Osteocyte (in vitro differentiated cells): ENCODE results near the gene IL10RB. TPM values are rescaled to one million over a fixed set of nuclear protein-coding genes. Genes with fewer than 3 reads are reported as not detected.

ENCODE experiments used
- DNase-seq: peaks from one replicate; pipeline ENCODE4 v3.0.0; 2021; ENCODE audit warnings: mixed read lengths; ENCODE audit not compliant: unreplicated experiment; ENCODE audit errors: extremely low spot score
- H3K27ac Mint-ChIP-seq: one replicate; pipeline ENCODE4 v1.8.0; 2021; ENCODE audit warnings: mild to moderate bottlenecking, mixed read lengths; ENCODE audit not compliant: unreplicated experiment
- H3K27me3 Mint-ChIP-seq: one replicate; pipeline ENCODE4 v1.8.0; 2021; ENCODE audit warnings: mixed read lengths; ENCODE audit not compliant: unreplicated experiment
- H3K36me3 Mint-ChIP-seq: one replicate; pipeline ENCODE4 v1.8.0; 2021; ENCODE audit warnings: mixed read lengths; ENCODE audit not compliant: unreplicated experiment
- H3K4me1 Mint-ChIP-seq: one replicate; pipeline ENCODE4 v1.8.0; 2021; ENCODE audit warnings: mixed read lengths; ENCODE audit not compliant: unreplicated experiment
- H3K4me3 Mint-ChIP-seq: one replicate; pipeline ENCODE4 v1.8.0; 2021; ENCODE audit warnings: mild to moderate bottlenecking, moderate library complexity, mixed read lengths; ENCODE audit not compliant: unreplicated experiment
- H3K9me3 Mint-ChIP-seq: one replicate; pipeline ENCODE4 v1.8.0; 2021; ENCODE audit warnings: mixed read lengths; ENCODE audit not compliant: unreplicated experiment
- CTCF ChIP-seq: fragments of 200-600 bp; sonication (generic); IDR thresholded peaks from 2 replicates; pipeline ENCODE4 v1.5.0; 2021; ENCODE audit warnings: antibody characterized with exemption, mild to moderate bottlenecking, moderate library complexity
- total RNA-seq: library from RNA; stranded (reverse); gene quantifications from 2 replicates; pipeline ENCODE4 v1.2.1, GENCODE V29; 2021

The IL10RB gene
- total RNA-seq, 1 donor from 2014 or later = 21.1 TPM

GRCh38 chr21:33339918-33340317 is 73.8 kb downstream of the IL10RB start:
- no peak for TF ChIP-seq CTCF
- H3K27me3 Mint-ChIP-seq = no peaks in the 10 kb centered on the region
- DNase-seq = no peak
- no peaks in the 10 kb centered on the region for H3K9me3 Mint-ChIP-seq
- H3K36me3 Mint-ChIP-seq = peaks cover 26% of the 10 kb centered on the region
- H3K27ac Mint-ChIP-seq = no peak overlapping the region
- no peak overlapping the region for H3K4me3 Mint-ChIP-seq
- no peaks in the 10 kb centered on the region for H3K4me1 Mint-ChIP-seq

- Mint-ChIP-seq H3K9me3 (no peaks in the 10 kb centered on the region), H3K36me3 (peaks cover 44% of the 10 kb centered on the region), H3K27ac (no peak overlapping the region), H3K4me3 (no peak overlapping the region), H3K4me1 (no peaks in the 10 kb centered on the region), H3K27me3 (no peaks in the 10 kb centered on the region)
- no peak for DNase-seq
- no peak for TF ChIP-seq CTCF
These were observed 79.6 kb downstream of the IL10RB start for GRCh38 chr21:33345751-33346238.

Other genes starting within 250 kb of the IL10RB start
- gene OLIG2, start 240.4 kb upstream of the IL10RB start, total RNA-seq = 0.37 and 0.56 TPM in 2 replicates
- not detected in 2 replicates for gene OLIG1, start 196.2 kb upstream of the IL10RB start, total RNA-seq
- 15.9 and 17.9 TPM in 2 replicates for gene IFNAR2, start 36.4 kb upstream of the IL10RB start, total RNA-seq
- 42.7 and 42.8 TPM in 2 replicates for gene IFNAR1, start 58.6 kb downstream of the IL10RB start, total RNA-seq
- 55.4 and 55.6 TPM in 2 replicates for gene IFNGR2, start 137.0 kb downstream of the IL10RB start, total RNA-seq
- 44.0 and 47.9 TPM in 2 replicates for gene TMEM50B, start 213.6 kb downstream of the IL10RB start, total RNA-seq
- gene DNAJC28, start 225.3 kb downstream of the IL10RB start, total RNA-seq = 2.1 and 2.7 TPM in 2 replicates